SK-N-SH (cell line): ENCODE data around the gene ATP2A3. TPM values are rescaled to one million over a fixed set of nuclear protein-coding genes. Genes with fewer than 3 reads are reported as not detected.

Source experiments
- CTCF ChIA-PET: fragments of 300-600, 350-600 bp; formaldehyde crosslinking; extraction: SDS; loops from one replicate; lab custom pipeline; 2021; lab: Yijun Ruan, JAX
- POLR2A ChIA-PET: fragments of 350-600 bp; sonication (Branson Sonifier 250); formaldehyde crosslinking; extraction: SDS; loops from one replicate; lab custom pipeline; 2020; ENCODE audit warnings: antibody characterized with exemption, inconsistent platforms; lab: Yijun Ruan, JAX
- DNase-seq: peaks from one replicate; pipeline ENCODE4 v3.0.0; 2012
- H2AFZ ChIP-seq: fragments of 200-600 bp; sonication (generic); 2 replicates; pipeline ENCODE4 v1.8.1; 2016; ENCODE audit warnings: antibody characterized with exemption, mild to moderate bottlenecking, low read depth
- H3F3A ChIP-seq: fragments of 200-600 bp; sonication (generic); replicated peaks from 2 replicates; pipeline ENCODE3; 2016; ENCODE audit warnings: antibody characterized with exemption, mild to moderate bottlenecking; ENCODE audit not compliant: insufficient read depth
- H3K27ac ChIP-seq, 2 experiments: fragments of 200-500 bp in 1 of 2; fragments of 200-600 bp in 1 of 2; sonication (Bioruptor generic) in 1 of 2; sonication (generic), shearing (Covaris generic) in 1 of 2; 2 replicates each; pipeline versions ENCODE4 v1.5.1 to v1.6.1; 2014 to 2016; ENCODE audit warnings: low read depth in 2 of 2, inconsistent platforms in 1 of 2, low read length in 1 of 2, mild to moderate bottlenecking in 1 of 2, mixed read lengths in 1 of 2
- H3K27me3 ChIP-seq: fragments of 200-600 bp; sonication (generic), shearing (Covaris generic); 2 replicates; pipeline ENCODE4 v1.6.1; 2016; ENCODE audit warnings: mixed run types; ENCODE audit not compliant: insufficient read depth
- H3K36me3 ChIP-seq, 2 experiments: fragments of 200-500 bp in 1 of 2; fragments of 200-600 bp in 1 of 2; sonication (Bioruptor generic) in 1 of 2; sonication (generic) in 1 of 2; replicated peaks in 1 of 2; 2 replicates each; pipeline versions ENCODE3 to v1.5.1; 2014 to 2016; ENCODE audit warnings: low read length in 1 of 2, mild to moderate bottlenecking in 1 of 2; ENCODE audit not compliant: insufficient read depth in 2 of 2, control insufficient read depth in 1 of 2
- H3K4me1 ChIP-seq, 2 experiments: fragments of 200-500 bp in 1 of 2; fragments of 200-600 bp in 1 of 2; sonication (Bioruptor generic) in 1 of 2; sonication (generic), shearing (Covaris generic) in 1 of 2; 2 replicates each; pipeline versions ENCODE4 v1.5.1 to v1.6.1; 2014 to 2016; ENCODE audit warnings: low read depth in 1 of 2, low read length in 1 of 2, mixed run types in 1 of 2; ENCODE audit not compliant: insufficient read depth in 2 of 2, control insufficient read depth in 1 of 2
- H3K4me2 ChIP-seq: fragments of 200-600 bp; sonication (generic), shearing (Covaris generic); 2 replicates; pipeline ENCODE4 v1.6.1; 2017; ENCODE audit warnings: mixed run types
- H3K4me3 ChIP-seq, 2 experiments: fragments of 200-500 bp in 1 of 2; fragments of 200-600 bp in 1 of 2; sonication (Bioruptor generic) in 1 of 2; sonication (generic), shearing (Covaris generic) in 1 of 2; 2 replicates each; pipeline versions ENCODE4 v1.5.1 to v1.8.1; 2014 to 2016; ENCODE audit warnings: low read depth in 2 of 2, inconsistent platforms in 1 of 2, low read length in 1 of 2, mild to moderate bottlenecking in 1 of 2, mixed read lengths in 1 of 2, moderate library complexity in 1 of 2
- H3K79me2 ChIP-seq: fragments of 200-600 bp; sonication (generic); 2 replicates; pipeline ENCODE4 v1.8.1; 2017; ENCODE audit warnings: mild to moderate bottlenecking; ENCODE audit not compliant: insufficient read depth
- H3K9ac ChIP-seq: fragments of 200-600 bp; sonication (generic); 2 replicates; pipeline ENCODE4 v1.6.1; 2017; ENCODE audit warnings: mixed run types
- H3K9me2 ChIP-seq: fragments of 200-600 bp; sonication (generic); 2 replicates; pipeline ENCODE4 v1.6.1; 2017; ENCODE audit warnings: mixed run types
- H3K9me3 ChIP-seq: fragments of 200-600 bp; sonication (generic); 2 replicates; pipeline ENCODE4 v1.6.1; 2017; ENCODE audit warnings: mixed run types, mild to moderate bottlenecking, moderate library complexity
- H4K20me1 ChIP-seq: fragments of 200-600 bp; sonication (generic); 2 replicates; pipeline ENCODE4 v1.6.1; 2017; ENCODE audit warnings: mild to moderate bottlenecking, mixed run types; ENCODE audit not compliant: insufficient read depth
- CHD2 ChIP-seq: fragments of 150-350 bp; IDR thresholded peaks from 2 replicates; pipeline ENCODE4 v1.6.1; 2018; ENCODE audit warnings: low read length; ENCODE audit not compliant: partially characterized antibody
- ELF1 ChIP-seq: IDR thresholded peaks from 2 replicates; pipeline ENCODE4 v1.4.0; 2012
- GABPA ChIP-seq: IDR thresholded peaks from 2 replicates; pipeline ENCODE4 v1.4.0; 2012; ENCODE audit warnings: low read depth, mild to moderate bottlenecking
- JUND ChIP-seq: IDR thresholded peaks from 2 replicates; pipeline ENCODE4 v1.4.0; 2012
- NFIC ChIP-seq: IDR thresholded peaks from 2 replicates; pipeline ENCODE4 v1.4.0; 2012; ENCODE audit warnings: borderline replicate concordance
- NRF1 ChIP-seq: IDR thresholded peaks from 2 replicates; pipeline ENCODE4 v1.6.1; 2012; ENCODE audit warnings: low read depth, mild to moderate bottlenecking, low read length
- RAD21 ChIP-seq: IDR thresholded peaks from 2 replicates; pipeline ENCODE4 v1.6.1; 2012; ENCODE audit warnings: mild to moderate bottlenecking, low read length
- RCOR1 ChIP-seq: fragments of 150-350 bp; IDR thresholded peaks from 2 replicates; pipeline ENCODE4 v1.6.1; 2017; ENCODE audit warnings: antibody characterized with exemption, low read length
- SMC3 ChIP-seq: IDR thresholded peaks from 2 replicates; pipeline ENCODE4 v1.6.1; 2012; ENCODE audit warnings: low read depth, low read length, improper control_type of control experiment
- TEAD4 ChIP-seq: IDR thresholded peaks from 2 replicates; pipeline ENCODE4 v1.4.0; 2012; ENCODE audit warnings: mild to moderate bottlenecking, borderline replicate concordance; ENCODE audit not compliant: insufficient read depth
- WGBS: methylation state at CpG from one replicate; pipeline ENCODE4 v1.1.6; 2017; ENCODE audit warnings: low lambda C conversion rate; 5-methylcytosine and 5-hydroxymethylcytosine counted together
- polyA plus RNA-seq, 3 experiments: library from polyadenylated mRNA; depleted of rRNA; stranded (reverse); fragments of >200 nt; gene quantifications; 2 replicates each; pipeline ENCODE4 v1.2.3, GENCODE V29; 2012
- TF ChIP-seq, protein P1 (sequence below): fragments of 150-350 bp; IDR thresholded peaks from 2 replicates; pipeline ENCODE4 v1.6.1; 2016; ENCODE audit warnings: mild to moderate bottlenecking, low read depth, low read length
- TF ChIP-seq, protein P2 (sequence below): fragments of 150-350 bp; IDR thresholded peaks from 2 replicates; pipeline ENCODE4 v1.6.1; 2017; ENCODE audit warnings: antibody characterized with exemption, low read length, low read depth, borderline replicate concordance
- TF ChIP-seq, protein P3 (sequence below): fragments of 200-600 bp; sonication (generic); IDR thresholded peaks from 2 replicates; pipeline ENCODE4 v1.6.1; 2017; ENCODE audit warnings: antibody characterized with exemption, mild to moderate bottlenecking, moderate library complexity
- TF ChIP-seq, protein P4 (sequence below): IDR thresholded peaks from 2 replicates; pipeline ENCODE4; 2012
- TF ChIP-seq, protein P5 (sequence below): IDR thresholded peaks from 2 replicates; pipeline ENCODE4 v1.6.1; 2012; ENCODE audit warnings: mild to moderate bottlenecking, low read depth, low read length, moderate library complexity

ATP2A3 gene
- polyA plus RNA-seq, 1 of the 3 experiments (the other 2 are of a cell fraction), result 2.1 TPM

DNA sequence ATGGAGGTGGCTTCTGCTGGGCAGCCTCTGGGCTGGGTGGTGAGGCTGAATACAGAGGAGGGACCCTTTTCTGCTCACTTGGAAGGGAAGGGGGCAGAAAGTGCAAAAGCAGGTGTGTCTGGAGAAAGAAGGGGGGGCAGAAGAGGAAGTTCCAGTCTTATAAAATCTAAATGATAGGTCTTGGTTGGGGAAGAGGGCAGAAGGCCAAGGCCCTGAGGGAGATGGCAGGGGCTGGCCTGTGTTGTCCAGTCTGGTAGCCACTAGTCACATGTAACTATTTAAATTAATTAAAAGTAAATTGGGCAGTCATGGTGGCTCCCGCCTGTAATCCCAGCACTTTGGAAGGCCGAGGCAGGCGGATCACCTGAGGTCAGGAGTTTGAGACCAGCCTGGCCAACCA, 68.9 kb downstream of the ATP2A3 start:
- peaks cover 0 to 27% of the 10 kb centered on the region in 2 experiments; a peak in 2 of 4 replicates for H3K4me1 ChIP-seq
- H3K27me3 ChIP-seq, result no peaks in the 10 kb centered on the region
- CTCF ChIA-PET, result interaction anchor here (1.4 to 1.7 kb wide), 2 partner anchors 12 to 19 kb away, joined by 3 to 10 read pairs; no protein-coding TSS in a partner anchor
- TF ChIP-seq RAD21, result no peak
- TF ChIP-seq SMC3, result no peak
- TF ChIP-seq, protein P1, sequence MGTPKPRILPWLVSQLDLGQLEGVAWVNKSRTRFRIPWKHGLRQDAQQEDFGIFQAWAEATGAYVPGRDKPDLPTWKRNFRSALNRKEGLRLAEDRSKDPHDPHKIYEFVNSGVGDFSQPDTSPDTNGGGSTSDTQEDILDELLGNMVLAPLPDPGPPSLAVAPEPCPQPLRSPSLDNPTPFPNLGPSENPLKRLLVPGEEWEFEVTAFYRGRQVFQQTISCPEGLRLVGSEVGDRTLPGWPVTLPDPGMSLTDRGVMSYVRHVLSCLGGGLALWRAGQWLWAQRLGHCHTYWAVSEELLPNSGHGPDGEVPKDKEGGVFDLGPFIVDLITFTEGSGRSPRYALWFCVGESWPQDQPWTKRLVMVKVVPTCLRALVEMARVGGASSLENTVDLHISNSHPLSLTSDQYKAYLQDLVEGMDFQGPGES, result no peak
- TF ChIP-seq, protein P2, sequence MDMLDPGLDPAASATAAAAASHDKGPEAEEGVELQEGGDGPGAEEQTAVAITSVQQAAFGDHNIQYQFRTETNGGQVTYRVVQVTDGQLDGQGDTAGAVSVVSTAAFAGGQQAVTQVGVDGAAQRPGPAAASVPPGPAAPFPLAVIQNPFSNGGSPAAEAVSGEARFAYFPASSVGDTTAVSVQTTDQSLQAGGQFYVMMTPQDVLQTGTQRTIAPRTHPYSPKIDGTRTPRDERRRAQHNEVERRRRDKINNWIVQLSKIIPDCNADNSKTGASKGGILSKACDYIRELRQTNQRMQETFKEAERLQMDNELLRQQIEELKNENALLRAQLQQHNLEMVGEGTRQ, result no peak
- TF ChIP-seq, protein P3, sequence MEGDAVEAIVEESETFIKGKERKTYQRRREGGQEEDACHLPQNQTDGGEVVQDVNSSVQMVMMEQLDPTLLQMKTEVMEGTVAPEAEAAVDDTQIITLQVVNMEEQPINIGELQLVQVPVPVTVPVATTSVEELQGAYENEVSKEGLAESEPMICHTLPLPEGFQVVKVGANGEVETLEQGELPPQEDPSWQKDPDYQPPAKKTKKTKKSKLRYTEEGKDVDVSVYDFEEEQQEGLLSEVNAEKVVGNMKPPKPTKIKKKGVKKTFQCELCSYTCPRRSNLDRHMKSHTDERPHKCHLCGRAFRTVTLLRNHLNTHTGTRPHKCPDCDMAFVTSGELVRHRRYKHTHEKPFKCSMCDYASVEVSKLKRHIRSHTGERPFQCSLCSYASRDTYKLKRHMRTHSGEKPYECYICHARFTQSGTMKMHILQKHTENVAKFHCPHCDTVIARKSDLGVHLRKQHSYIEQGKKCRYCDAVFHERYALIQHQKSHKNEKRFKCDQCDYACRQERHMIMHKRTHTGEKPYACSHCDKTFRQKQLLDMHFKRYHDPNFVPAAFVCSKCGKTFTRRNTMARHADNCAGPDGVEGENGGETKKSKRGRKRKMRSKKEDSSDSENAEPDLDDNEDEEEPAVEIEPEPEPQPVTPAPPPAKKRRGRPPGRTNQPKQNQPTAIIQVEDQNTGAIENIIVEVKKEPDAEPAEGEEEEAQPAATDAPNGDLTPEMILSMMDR, result no peak
- no peak for TF ChIP-seq JUND
- no peak for TF ChIP-seq ELF1
- no peak for TF ChIP-seq NFIC
- no peak for TF ChIP-seq NRF1
- TF ChIP-seq CHD2, result no peak
- no peak for TF ChIP-seq TEAD4
- TF ChIP-seq GABPA, result no peak
- TF ChIP-seq RCOR1, result no peak
- TF ChIP-seq, protein P4, sequence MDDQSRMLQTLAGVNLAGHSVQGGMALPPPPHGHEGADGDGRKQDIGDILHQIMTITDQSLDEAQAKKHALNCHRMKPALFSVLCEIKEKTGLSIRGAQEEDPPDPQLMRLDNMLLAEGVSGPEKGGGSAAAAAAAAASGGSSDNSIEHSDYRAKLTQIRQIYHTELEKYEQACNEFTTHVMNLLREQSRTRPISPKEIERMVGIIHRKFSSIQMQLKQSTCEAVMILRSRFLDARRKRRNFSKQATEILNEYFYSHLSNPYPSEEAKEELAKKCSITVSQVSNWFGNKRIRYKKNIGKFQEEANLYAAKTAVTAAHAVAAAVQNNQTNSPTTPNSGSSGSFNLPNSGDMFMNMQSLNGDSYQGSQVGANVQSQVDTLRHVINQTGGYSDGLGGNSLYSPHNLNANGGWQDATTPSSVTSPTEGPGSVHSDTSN, result no peak
- TF ChIP-seq, protein P5, sequence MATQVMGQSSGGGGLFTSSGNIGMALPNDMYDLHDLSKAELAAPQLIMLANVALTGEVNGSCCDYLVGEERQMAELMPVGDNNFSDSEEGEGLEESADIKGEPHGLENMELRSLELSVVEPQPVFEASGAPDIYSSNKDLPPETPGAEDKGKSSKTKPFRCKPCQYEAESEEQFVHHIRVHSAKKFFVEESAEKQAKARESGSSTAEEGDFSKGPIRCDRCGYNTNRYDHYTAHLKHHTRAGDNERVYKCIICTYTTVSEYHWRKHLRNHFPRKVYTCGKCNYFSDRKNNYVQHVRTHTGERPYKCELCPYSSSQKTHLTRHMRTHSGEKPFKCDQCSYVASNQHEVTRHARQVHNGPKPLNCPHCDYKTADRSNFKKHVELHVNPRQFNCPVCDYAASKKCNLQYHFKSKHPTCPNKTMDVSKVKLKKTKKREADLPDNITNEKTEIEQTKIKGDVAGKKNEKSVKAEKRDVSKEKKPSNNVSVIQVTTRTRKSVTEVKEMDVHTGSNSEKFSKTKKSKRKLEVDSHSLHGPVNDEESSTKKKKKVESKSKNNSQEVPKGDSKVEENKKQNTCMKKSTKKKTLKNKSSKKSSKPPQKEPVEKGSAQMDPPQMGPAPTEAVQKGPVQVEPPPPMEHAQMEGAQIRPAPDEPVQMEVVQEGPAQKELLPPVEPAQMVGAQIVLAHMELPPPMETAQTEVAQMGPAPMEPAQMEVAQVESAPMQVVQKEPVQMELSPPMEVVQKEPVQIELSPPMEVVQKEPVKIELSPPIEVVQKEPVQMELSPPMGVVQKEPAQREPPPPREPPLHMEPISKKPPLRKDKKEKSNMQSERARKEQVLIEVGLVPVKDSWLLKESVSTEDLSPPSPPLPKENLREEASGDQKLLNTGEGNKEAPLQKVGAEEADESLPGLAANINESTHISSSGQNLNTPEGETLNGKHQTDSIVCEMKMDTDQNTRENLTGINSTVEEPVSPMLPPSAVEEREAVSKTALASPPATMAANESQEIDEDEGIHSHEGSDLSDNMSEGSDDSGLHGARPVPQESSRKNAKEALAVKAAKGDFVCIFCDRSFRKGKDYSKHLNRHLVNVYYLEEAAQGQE, result no peak
- TF ChIP-seq, all 33 proteins: peak for 0
- Histone ChIP-seq H4K20me1 (no peaks in the 10 kb centered on the region), H3K36me3 (no peaks in the 10 kb centered on the region), H3K9ac (no peak overlapping the region), H3K4me2 (no peak overlapping the region), H3K27ac (no peak overlapping the region), H3K9me3 (no peaks in the 10 kb centered on the region), H3K4me3 (no peak overlapping the region), H3F3A (peaks cover 18% of the 10 kb centered on the region), H2AFZ (no peak overlapping the region), H3K79me2 (no peaks in the 10 kb centered on the region), H3K9me2 (no peaks in the 10 kb centered on the region)
- WGBS, result 100% methylated on average over 3 of the region's 3 CpGs
- POLR2A ChIA-PET, result no interaction called here
- no peak for DNase-seq
